HCT116 (cell line): ENCODE measurements around the gene SORT1. TPM values are rescaled to one million over a fixed set of nuclear protein-coding genes. Genes with fewer than 3 reads are reported as not detected.

Experiments used
- ATAC-seq: fragments of 200-7000 bp; cut with Tn5 transposase; 2 replicates; pipeline ENCODE4 v1.9.1; 2020; ENCODE audit warnings: mild to moderate bottlenecking, moderate library complexity
- BruUV-seq: library from RNA; stranded (reverse); fragments of 400-500 nt; replicated peaks from 2 replicates; lab custom pipeline; 2021; lab: Mats Ljungman, UMichigan
- CTCF ChIA-PET: fragments of 300-600 bp; sonication (Branson Sonifier 250); formaldehyde crosslinking; loops from one replicate; lab custom pipeline; 2021; ENCODE audit warnings: antibody characterized with exemption; lab: Charles Lee
- POLR2A ChIA-PET: fragments of 300-600, 350-600 bp; sonication (Branson Sonifier 250); formaldehyde crosslinking; loops from one replicate; lab custom pipeline; 2021; ENCODE audit warnings: antibody characterized with exemption; lab: Charles Lee
- RAD21 ChIA-PET, 2 experiments: fragments of 300-600 bp; sonication (Branson Sonifier 250); formaldehyde crosslinking; loops; one replicate each; lab custom pipeline; 2023; ENCODE audit warnings: low total read pairs in 2 of 2; ENCODE audit not compliant: uncharacterized antibody in 2 of 2, unreplicated experiment in 2 of 2, low non-redundant PET in 1 of 2; lab: Charles Lee
- DNase-seq: peaks from one replicate; pipeline ENCODE4 v3.0.0-alpha.2; 2010; ENCODE audit warnings: low read depth, low spot score
- H2AFZ ChIP-seq: fragments of 200-600 bp; shearing (Covaris generic), sonication (generic); 2 replicates; pipeline ENCODE4 v1.6.1; 2017; ENCODE audit warnings: low read depth, mixed run types, mixed read lengths, antibody characterized with exemption, low read length; ENCODE audit not compliant: poor library complexity, severe bottlenecking
- H3K27ac ChIP-seq: 2 replicates; pipeline ENCODE4 v1.5.1; 2012; ENCODE audit warnings: low read depth, low read length
- H3K27me3 ChIP-seq: fragments of 200-600 bp; sonication (generic); 2 replicates; pipeline ENCODE4 v1.6.1; 2016; ENCODE audit warnings: mixed run types, low read length, mixed read lengths; ENCODE audit not compliant: insufficient read depth
- H3K36me3 ChIP-seq, 2 experiments: fragments of 200-500 bp in 1 of 2; fragments of 200-600 bp in 1 of 2; sonication (Bioruptor generic) in 1 of 2; sonication (generic) in 1 of 2; 2 replicates each; pipeline versions ENCODE4 v1.5.1 to v1.6.1; 2014 to 2016; ENCODE audit warnings: low read length in 2 of 2, inconsistent platforms in 1 of 2, mixed read lengths in 1 of 2, mixed run types in 1 of 2; ENCODE audit not compliant: insufficient read depth in 2 of 2, control insufficient read depth in 1 of 2
- H3K4me1 ChIP-seq, 2 experiments: fragments of 200-600 bp in 1 of 2; sonication (generic) in 1 of 2; 2 replicates each; pipeline versions ENCODE4 v1.5.1 to v1.6.1; 2012 to 2017; ENCODE audit warnings: low read length in 2 of 2, inconsistent platforms in 1 of 2, mild to moderate bottlenecking in 1 of 2, mixed read lengths in 1 of 2, mixed run types in 1 of 2, moderate library complexity in 1 of 2; ENCODE audit not compliant: insufficient read depth in 2 of 2, control insufficient read depth in 1 of 2
- H3K4me2 ChIP-seq: fragments of 200-600 bp; sonication (generic); 2 replicates; pipeline ENCODE4 v1.6.1; 2017; ENCODE audit warnings: mixed run types, low read length, mixed read lengths
- H3K4me3 ChIP-seq, 2 experiments: fragments of 200-600 bp in 1 of 2; sonication (generic) in 1 of 2; replicated peaks in 1 of 2; 2 replicates each; pipeline ENCODE4 v1.5.1; 2011 to 2016; ENCODE audit warnings: low read length in 2 of 2, control low read depth in 1 of 2, low read depth in 1 of 2, mild to moderate bottlenecking in 1 of 2, mixed read lengths in 1 of 2, mixed run types in 1 of 2
- H3K79me2 ChIP-seq: fragments of 200-600 bp; sonication (generic); 2 replicates; pipeline ENCODE4 v1.6.1; 2017; ENCODE audit warnings: mild to moderate bottlenecking, mixed run types, low read length, moderate library complexity, mixed read lengths; ENCODE audit not compliant: insufficient read depth
- H3K9ac ChIP-seq: fragments of 200-600 bp; sonication (generic); 2 replicates; pipeline ENCODE4 v1.6.1; 2016; ENCODE audit warnings: low read length, mixed read lengths
- H3K9me2 ChIP-seq: fragments of 200-600 bp; sonication (generic), shearing (Covaris generic); 2 replicates; pipeline ENCODE4 v1.6.1; 2017; ENCODE audit warnings: mixed run types, mild to moderate bottlenecking, moderate library complexity; ENCODE audit not compliant: insufficient read depth
- H3K9me3 ChIP-seq, 2 experiments: fragments of 200-500 bp in 1 of 2; fragments of 200-600 bp in 1 of 2; sonication (Bioruptor generic) in 1 of 2; sonication (generic) in 1 of 2; 2 replicates each; pipeline ENCODE4 v1.6.1; 2014 to 2017; ENCODE audit warnings: low read length in 2 of 2, mixed read lengths in 2 of 2, inconsistent platforms in 1 of 2, low read depth in 1 of 2, mild to moderate bottlenecking in 1 of 2, mixed run types in 1 of 2, moderate library complexity in 1 of 2; ENCODE audit not compliant: control insufficient read depth in 1 of 2, insufficient read depth in 1 of 2
- H4K20me1 ChIP-seq: fragments of 200-600 bp; sonication (generic), shearing (Covaris generic); 2 replicates; pipeline ENCODE4 v1.6.1; 2017; ENCODE audit warnings: mixed run types, mild to moderate bottlenecking, moderate library complexity; ENCODE audit not compliant: insufficient read depth
- CBX3 ChIP-seq: IDR thresholded peaks from 2 replicates; pipeline ENCODE4 v1.6.1; 2012; ENCODE audit warnings: low read depth
- EGR1 ChIP-seq: IDR thresholded peaks from 2 replicates; pipeline ENCODE4 v1.6.1; 2012; ENCODE audit warnings: low read depth
- EZH2 ChIP-seq: fragments of 200-600 bp; sonication (generic); IDR thresholded peaks from 2 replicates; pipeline ENCODE4 v1.6.1; 2017; ENCODE audit warnings: antibody characterized with exemption, mixed run types
- FOSL1 ChIP-seq: IDR thresholded peaks from 2 replicates; pipeline ENCODE4 v1.6.1; 2012; ENCODE audit warnings: low read depth
- RAD21 ChIP-seq: IDR thresholded peaks from 2 replicates; pipeline ENCODE4 v1.6.1; 2012; ENCODE audit warnings: low read depth, mild to moderate bottlenecking
- TCF7L2 ChIP-seq: IDR thresholded peaks from 2 replicates; pipeline ENCODE4 v1.7.0; 2011; ENCODE audit warnings: borderline replicate concordance, inconsistent platforms; ENCODE audit not compliant: insufficient read depth, insufficient read length; ENCODE audit errors: extremely low read depth
- ZFX ChIP-seq: fragments of 450-650 bp; IDR thresholded peaks from 2 replicates; pipeline ENCODE4 v1.6.1; 2017
- intact Hi-C: fragments of 100-400 bp; cut with micrococcal nuclease; formaldehyde crosslinking; loops from 2 replicates; pipeline ENCODE4 v1.10.0; 2022
- total RNA-seq: library from RNA; stranded (reverse); gene quantifications from one replicate; pipeline ENCODE4 v1.2.1, GENCODE V29; 2021; ENCODE audit not compliant: unreplicated experiment
- TF ChIP-seq, protein P1 (sequence below), 3 experiments: fragments of 200-600 bp in 1 of 3; sonication (generic) in 1 of 3; IDR thresholded peaks in 2 of 3; conservative IDR thresholded peaks in 1 of 3; 2 replicates each; pipeline ENCODE4 v1.5.1; 2012 to 2017; ENCODE audit warnings: low read depth in 2 of 3, low read length in 2 of 3, antibody characterized with exemption in 1 of 3, borderline replicate concordance in 1 of 3, control low read depth in 1 of 3, mild to moderate bottlenecking in 1 of 3, mixed read lengths in 1 of 3, mixed run types in 1 of 3, moderate library complexity in 1 of 3; ENCODE audit not compliant: insufficient read depth in 1 of 3

The SORT1 gene
- total RNA-seq, 1 experiment from 2014 or later = 20.2 TPM

GRCh38 chr1:109402025-109402424 is 4.3 kb upstream of the SORT1 start:
- no TSS peak for BruUV-seq
- intact Hi-C loops = no loop called here

More at GRCh38 chr1:109402025-109402424, 4.3 kb upstream of the SORT1 start:
- Histone ChIP-seq H3K27me3 (no peaks in the 10 kb centered on the region), H2AFZ (no peak overlapping the region), H3K9ac (no peak overlapping the region), H3K9me3 (no peaks in the 10 kb centered on the region), H3K9me2 (no peaks in the 10 kb centered on the region), H3K4me2 (no peak overlapping the region), H3K79me2 (peaks cover 21% of the 10 kb centered on the region), H3K36me3 (peaks cover 23 to 32% of the 10 kb centered on the region in 2 experiments), H4K20me1 (no peaks in the 10 kb centered on the region; the same call in 1 of the 2 replicates), H3K4me1 (peaks cover 7 to 16% of the 10 kb centered on the region in 2 experiments), H3K27ac (no peak overlapping the region), H3K4me3 (no peak overlapping the region)
- RAD21 ChIA-PET = no interaction called here
- CTCF ChIA-PET = interaction anchor here (1.1 to 5.6 kb wide), 4 partner anchors 9 to 163 kb away, joined by 3 to 95 read pairs (median 3); no protein-coding TSS in a partner anchor
- ATAC-seq (no peak), DNase-seq (no peak)
- POLR2A ChIA-PET = no interaction called here
- TF ChIP-seq ZFX (no peak), RAD21 (no peak), FOSL1 (no peak), EZH2 (no peak), EGR1 (no peak), CBX3 (no peak), TCF7L2 (no peak)
- TF ChIP-seq, protein P1, sequence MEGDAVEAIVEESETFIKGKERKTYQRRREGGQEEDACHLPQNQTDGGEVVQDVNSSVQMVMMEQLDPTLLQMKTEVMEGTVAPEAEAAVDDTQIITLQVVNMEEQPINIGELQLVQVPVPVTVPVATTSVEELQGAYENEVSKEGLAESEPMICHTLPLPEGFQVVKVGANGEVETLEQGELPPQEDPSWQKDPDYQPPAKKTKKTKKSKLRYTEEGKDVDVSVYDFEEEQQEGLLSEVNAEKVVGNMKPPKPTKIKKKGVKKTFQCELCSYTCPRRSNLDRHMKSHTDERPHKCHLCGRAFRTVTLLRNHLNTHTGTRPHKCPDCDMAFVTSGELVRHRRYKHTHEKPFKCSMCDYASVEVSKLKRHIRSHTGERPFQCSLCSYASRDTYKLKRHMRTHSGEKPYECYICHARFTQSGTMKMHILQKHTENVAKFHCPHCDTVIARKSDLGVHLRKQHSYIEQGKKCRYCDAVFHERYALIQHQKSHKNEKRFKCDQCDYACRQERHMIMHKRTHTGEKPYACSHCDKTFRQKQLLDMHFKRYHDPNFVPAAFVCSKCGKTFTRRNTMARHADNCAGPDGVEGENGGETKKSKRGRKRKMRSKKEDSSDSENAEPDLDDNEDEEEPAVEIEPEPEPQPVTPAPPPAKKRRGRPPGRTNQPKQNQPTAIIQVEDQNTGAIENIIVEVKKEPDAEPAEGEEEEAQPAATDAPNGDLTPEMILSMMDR (IDR thresholded peaks at IDR 0.05 in 2 of 3, conservative IDR thresholded peaks at IDR 0.05 in 1 of 3; ENCODE audit: borderline replicate concordance in 1 of 3, insufficient read depth in 1 of 3, low read depth in 2 of 3, low read length in 2 of 3) = no peak
